Parathyroid adenoma (tissue), 2 donors: Measurements from ENCODE around the gene SUV39H1.
A peak's percentile ranks its signal among the peaks of the same experiment; 100 is the strongest.

ENCODE experiments used
- H2AFZ ChIP-seq: fragments of 300-600 bp; sonication (generic); one replicate; pipeline ENCODE4 v1.7.0; 2017; ENCODE audit warnings: antibody characterized with exemption, mild to moderate bottlenecking
- H3K27ac ChIP-seq: fragments of 300-600 bp; sonication (generic); one replicate; pipeline ENCODE4 v1.7.0; 2017
- H3K27me3 ChIP-seq: fragments of 300-600 bp; sonication (generic); one replicate; pipeline ENCODE4 v1.7.0; 2017; ENCODE audit warnings: low read length; ENCODE audit not compliant: control insufficient read depth, insufficient read depth
- H3K36me3 ChIP-seq: fragments of 300-600 bp; sonication (generic); one replicate; pipeline ENCODE4 v1.7.0; 2017; ENCODE audit warnings: low read length; ENCODE audit not compliant: control insufficient read depth, insufficient read depth
- H3K4me1 ChIP-seq: fragments of 300-600 bp; sonication (generic); one replicate; pipeline ENCODE4 v1.7.0; 2017; ENCODE audit warnings: control low read depth
- H3K4me2 ChIP-seq: fragments of 300-600 bp; sonication (generic); one replicate; pipeline ENCODE4 v1.7.0; 2017; ENCODE audit warnings: low read length
- H3K4me3 ChIP-seq: fragments of 300-600 bp; sonication (generic); one replicate; pipeline ENCODE4 v1.7.0; 2017; ENCODE audit warnings: low read depth, low read length
- H3K79me2 ChIP-seq: fragments of 300-600 bp; sonication (generic); one replicate; pipeline ENCODE4 v1.7.0; 2017; ENCODE audit warnings: control low read depth
- H3K9ac ChIP-seq: fragments of 300-600 bp; sonication (generic); one replicate; pipeline ENCODE4 v1.7.0; 2017; ENCODE audit warnings: mild to moderate bottlenecking
- H3K9me3 ChIP-seq: fragments of 300-600 bp; sonication (generic); one replicate; pipeline ENCODE4 v1.7.0; 2017; ENCODE audit warnings: low read length; ENCODE audit not compliant: control insufficient read depth
- TF ChIP-seq, protein P1 (sequence below): fragments of 300-600 bp; sonication (generic); IDR thresholded peaks from one replicate; pipeline ENCODE4 v1.7.0; 2017; ENCODE audit warnings: antibody characterized with exemption, mild to moderate bottlenecking
- donor health status: primary hyperparathyroidism.

SUV39H1 gene

DNA sequence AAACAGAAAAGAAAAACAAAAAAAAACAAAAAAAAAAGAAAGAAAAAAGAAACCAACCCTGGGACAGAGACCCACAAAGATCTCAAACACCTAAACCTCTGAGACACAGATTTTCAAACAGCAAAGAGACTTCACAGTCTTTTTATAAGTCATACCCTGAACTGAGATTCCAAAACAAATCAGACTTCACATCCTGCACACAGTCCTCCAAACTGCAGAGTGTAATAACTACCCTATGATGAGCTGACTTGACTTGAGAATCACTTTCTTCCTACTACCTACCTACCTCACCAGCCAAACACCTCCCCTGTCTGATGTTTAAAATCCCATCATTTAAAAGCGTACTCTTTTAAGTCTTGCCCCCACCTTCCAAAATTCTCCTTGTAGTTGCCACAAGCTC lies 39.8 kb downstream of the SUV39H1 start:
- no peaks in the 10 kb centered on the region for H3K79me2 ChIP-seq
- H3K9ac ChIP-seq = no peak overlapping the region
- H3K27ac ChIP-seq = no peak overlapping the region
- no peaks in the 10 kb centered on the region for H3K27me3 ChIP-seq
- H3K4me3 ChIP-seq = no peak overlapping the region
- H3K9me3 ChIP-seq = no peaks in the 10 kb centered on the region
- peaks cover 3% of the 10 kb centered on the region for H3K4me1 ChIP-seq
- H2AFZ ChIP-seq = peak overlapping the region; percentile 82
- TF ChIP-seq, protein P1, sequence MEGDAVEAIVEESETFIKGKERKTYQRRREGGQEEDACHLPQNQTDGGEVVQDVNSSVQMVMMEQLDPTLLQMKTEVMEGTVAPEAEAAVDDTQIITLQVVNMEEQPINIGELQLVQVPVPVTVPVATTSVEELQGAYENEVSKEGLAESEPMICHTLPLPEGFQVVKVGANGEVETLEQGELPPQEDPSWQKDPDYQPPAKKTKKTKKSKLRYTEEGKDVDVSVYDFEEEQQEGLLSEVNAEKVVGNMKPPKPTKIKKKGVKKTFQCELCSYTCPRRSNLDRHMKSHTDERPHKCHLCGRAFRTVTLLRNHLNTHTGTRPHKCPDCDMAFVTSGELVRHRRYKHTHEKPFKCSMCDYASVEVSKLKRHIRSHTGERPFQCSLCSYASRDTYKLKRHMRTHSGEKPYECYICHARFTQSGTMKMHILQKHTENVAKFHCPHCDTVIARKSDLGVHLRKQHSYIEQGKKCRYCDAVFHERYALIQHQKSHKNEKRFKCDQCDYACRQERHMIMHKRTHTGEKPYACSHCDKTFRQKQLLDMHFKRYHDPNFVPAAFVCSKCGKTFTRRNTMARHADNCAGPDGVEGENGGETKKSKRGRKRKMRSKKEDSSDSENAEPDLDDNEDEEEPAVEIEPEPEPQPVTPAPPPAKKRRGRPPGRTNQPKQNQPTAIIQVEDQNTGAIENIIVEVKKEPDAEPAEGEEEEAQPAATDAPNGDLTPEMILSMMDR = no peak
- no peaks in the 10 kb centered on the region for H3K36me3 ChIP-seq
- H3K4me2 ChIP-seq = no peak overlapping the region

DNA sequence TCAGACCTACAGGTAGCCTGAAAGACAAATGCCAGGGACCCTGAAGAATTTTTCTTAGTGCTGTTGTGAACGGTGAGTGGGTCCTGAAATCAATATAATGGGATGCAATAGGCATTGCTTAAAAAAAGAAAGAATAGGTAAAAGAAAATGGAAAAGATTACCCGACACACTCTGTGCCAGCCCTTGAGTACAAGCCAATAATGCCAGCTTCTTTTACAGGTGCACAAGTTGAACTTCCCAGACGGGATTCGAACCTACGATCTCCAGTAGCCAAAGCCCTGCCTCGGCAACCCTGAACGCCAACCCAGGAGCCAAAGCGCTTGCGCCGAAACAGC lies 40.3 kb downstream of the SUV39H1 start:
- TF ChIP-seq, protein P1 = no peak
- Histone ChIP-seq H3K36me3 (no peaks in the 10 kb centered on the region), H3K9ac (no peak overlapping the region), H3K27ac (no peak overlapping the region), H3K79me2 (no peaks in the 10 kb centered on the region), H3K4me1 (peaks cover 3% of the 10 kb centered on the region), H3K4me2 (no peak overlapping the region), H3K27me3 (no peaks in the 10 kb centered on the region), H2AFZ (peak overlapping the region; percentile 82), H3K9me3 (no peaks in the 10 kb centered on the region), H3K4me3 (no peak overlapping the region)

DNA sequence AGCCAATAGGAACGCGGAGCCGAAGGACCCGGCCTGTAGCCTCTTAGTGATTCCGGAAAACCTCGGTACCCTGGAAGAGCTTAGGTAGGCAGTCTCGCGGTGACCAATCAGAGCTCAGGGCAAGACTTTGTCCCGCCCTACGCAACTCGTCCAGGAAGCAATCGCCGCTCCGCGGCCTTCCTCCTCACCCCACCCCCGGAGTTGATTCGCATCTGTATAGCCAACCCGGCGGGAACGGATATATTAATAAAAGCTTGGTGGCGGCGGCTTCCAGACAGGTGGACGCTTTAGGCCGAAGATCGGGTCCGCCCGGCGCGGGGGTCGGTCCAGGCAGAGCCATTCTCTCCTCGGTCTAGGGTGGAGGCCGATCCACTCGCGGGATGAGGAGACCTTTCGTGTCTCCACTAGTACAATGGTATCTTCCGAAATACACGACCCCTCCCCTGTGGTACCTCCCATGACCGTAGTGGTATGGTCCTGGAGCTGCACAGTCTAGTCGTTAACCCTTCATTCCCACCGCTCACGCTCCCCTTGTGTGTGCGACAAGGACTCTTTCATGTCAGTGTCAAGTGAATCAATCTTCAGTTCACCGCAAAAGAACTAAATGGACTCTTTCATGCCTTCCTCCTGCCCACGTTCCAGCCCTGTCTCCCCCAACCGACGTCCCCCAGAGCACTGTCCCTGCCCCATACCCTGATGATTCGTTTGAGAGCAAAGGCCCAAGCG lies 40.8 kb downstream of the SUV39H1 start:
- TF ChIP-seq, protein P1 = no peak
- Histone ChIP-seq H3K36me3 (no peaks in the 10 kb centered on the region), H3K4me2 (peak overlapping the region; percentile 84), H3K9me3 (no peaks in the 10 kb centered on the region), H3K4me3 (peak overlapping the region; percentile 87), H2AFZ (peak overlapping the region; percentile 82), H3K4me1 (peaks cover 3% of the 10 kb centered on the region), H3K79me2 (no peaks in the 10 kb centered on the region), H3K27ac (peak overlapping the region; percentile 88), H3K27me3 (no peaks in the 10 kb centered on the region), H3K9ac (no peak overlapping the region)

DNA sequence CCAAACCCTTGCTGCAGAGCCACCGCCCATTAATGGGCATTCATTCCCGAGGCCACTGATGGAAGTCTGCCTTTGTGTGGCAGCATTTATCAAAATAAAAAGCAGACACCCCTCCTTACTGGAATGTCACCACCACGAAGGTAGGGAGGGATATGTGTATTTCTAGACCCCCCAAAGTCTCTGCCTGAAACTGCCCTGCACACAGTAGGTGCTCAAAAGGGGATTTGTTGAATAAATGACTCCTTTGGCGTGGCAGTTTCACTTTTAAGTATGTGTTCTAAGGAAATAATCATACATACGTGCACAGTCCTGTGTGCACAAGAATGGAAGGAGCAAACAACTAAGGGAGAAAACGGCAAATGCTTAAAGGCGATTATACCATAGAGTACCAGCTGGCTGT lies 41.4 kb downstream of the SUV39H1 start:
- Histone ChIP-seq H3K4me3 (peak overlapping the region; percentile 87), H3K4me2 (peak overlapping the region; percentile 84), H3K27me3 (no peaks in the 10 kb centered on the region), H3K27ac (peak overlapping the region; percentile 88), H3K36me3 (no peaks in the 10 kb centered on the region), H3K79me2 (no peaks in the 10 kb centered on the region), H3K9me3 (no peaks in the 10 kb centered on the region), H2AFZ (peak overlapping the region; percentile 82), H3K4me1 (peaks cover 3% of the 10 kb centered on the region), H3K9ac (no peak overlapping the region)
- TF ChIP-seq, protein P1 = no peak

DNA sequence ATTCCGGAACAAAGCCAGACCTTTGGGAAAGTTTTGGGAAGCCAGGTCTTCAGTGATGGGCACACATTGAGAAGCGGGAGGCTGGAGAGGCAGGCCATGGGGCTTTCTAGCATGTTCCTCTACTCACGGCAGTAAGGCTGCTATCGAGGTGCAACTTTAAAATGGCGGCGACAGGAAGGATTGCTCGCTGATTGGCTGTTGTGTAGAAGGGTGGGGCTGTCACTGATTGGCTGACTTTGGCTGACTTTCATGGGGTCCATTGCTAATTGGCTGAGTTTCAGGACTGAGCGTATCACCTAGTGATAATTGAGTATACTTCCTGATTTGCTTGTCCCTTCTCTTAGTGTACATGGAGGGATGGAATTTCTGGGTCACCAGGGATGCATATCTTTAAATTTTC lies 45.3 kb downstream of the SUV39H1 start:
- Histone ChIP-seq H3K4me3 (no peak overlapping the region), H2AFZ (no peak overlapping the region), H3K9me3 (no peaks in the 10 kb centered on the region), H3K4me2 (no peak overlapping the region), H3K36me3 (no peaks in the 10 kb centered on the region), H3K9ac (no peak overlapping the region), H3K4me1 (peaks cover 3% of the 10 kb centered on the region), H3K27me3 (no peaks in the 10 kb centered on the region), H3K79me2 (no peaks in the 10 kb centered on the region), H3K27ac (no peak overlapping the region)
- TF ChIP-seq, protein P1 = no peak
